Smooth muscle cell of the brain vasculature (primary cell): ENCODE data around the gene MYO9A.
"Not testable (repeated sequence)": the region's sequence is repeated elsewhere in the genome, so short reads cannot be mapped to it uniquely, and the experiment has no call there.

Experiments used
- DNase-seq: peaks from one replicate; pipeline ENCODE4 v3.0.0-alpha.2; 2012; ENCODE audit warnings: low read depth, low spot score

MYO9A gene

DNA sequence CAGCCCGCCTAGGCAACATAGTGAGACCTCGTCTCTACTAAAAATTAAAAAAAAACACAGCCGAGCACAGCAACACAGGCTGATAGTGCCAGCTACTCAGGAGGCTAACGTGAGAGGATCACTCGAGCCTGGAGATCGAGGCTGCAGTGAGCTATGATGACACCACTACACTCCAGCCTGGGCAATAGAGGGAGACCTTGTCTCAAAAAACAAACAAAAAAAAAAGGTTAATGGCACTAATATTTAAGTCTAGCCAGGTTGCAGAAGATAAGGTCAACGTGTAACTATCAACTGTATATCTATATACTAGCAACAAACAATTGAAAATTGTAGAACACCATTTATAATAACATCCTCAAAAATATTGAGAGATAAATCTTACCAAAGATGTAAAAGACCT is 75.1 kb downstream of the MYO9A start:
- DNase-seq = no peak

DNA sequence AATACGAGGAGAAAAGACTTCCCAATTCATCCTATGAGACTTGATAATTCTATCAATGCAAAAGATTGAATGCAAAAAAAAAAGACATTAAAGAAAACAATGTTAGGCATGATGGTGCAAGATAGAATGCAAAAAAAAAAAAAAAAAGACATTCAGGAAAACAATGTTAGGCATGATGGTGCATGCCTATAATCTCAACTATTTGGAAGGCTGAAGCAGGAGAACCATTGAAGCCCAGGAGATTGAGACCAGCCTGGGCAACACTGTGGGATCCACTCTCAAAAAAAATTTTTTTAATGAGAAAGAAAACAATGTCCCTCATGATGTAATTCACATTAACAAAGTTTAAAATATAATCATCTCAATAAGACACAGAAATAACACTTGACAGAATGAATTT is 75.9 kb downstream of the MYO9A start:
- no peak for DNase-seq

DNA sequence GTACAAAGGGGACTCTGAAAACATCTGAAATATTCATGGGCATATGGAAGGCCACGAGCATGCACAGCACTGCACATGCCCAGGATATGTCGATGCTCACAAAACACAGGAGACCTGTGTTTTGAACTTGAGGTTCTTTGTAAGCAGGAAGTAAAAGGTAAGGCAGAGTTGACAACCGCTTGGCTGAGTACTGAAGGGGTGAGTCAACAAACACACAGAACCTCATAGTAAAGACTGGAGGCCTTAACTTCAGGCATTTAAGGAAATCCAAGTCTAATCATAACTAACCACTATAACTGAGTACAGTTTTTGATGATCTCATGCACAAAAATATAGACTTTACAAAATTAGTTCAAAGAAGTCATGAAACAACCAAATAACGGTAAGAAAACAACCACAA is 80.6 kb downstream of the MYO9A start:
- DNase-seq = no peak

DNA sequence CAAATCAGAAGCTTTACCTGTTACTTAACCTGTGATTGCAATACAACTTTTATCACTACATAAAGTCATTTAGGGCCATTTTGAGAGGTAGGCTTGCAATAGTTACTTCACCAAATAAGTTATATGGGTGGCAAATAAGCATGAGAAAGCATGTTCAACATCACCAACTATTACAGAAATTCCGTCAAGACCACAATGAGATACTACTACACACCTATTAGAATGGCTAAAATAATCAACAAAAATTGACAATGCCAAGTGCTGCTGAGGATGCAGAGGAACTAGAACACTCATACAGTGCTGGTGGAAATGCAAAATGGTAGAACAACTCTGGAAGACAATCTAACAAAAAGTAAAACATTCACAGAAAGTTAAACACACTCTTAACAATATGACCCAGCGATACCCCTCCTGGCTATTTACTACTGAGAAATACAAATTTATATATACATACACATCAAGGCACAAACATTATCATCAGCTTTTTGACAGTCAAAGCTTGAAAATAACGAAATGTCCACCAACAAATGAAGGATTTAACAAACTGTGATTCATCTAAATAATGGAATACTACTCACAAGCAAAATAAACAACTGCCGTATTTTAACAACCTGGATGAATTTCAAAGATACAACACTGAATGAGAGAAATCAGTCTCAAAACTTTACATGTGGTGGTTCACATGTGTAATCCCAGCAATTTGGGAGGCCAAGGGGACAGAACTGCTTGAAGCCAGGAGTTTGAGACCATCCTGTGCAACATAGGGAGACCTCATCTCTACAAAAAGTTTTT is 82.9 kb downstream of the MYO9A start:
- DNase-seq = no peak

DNA sequence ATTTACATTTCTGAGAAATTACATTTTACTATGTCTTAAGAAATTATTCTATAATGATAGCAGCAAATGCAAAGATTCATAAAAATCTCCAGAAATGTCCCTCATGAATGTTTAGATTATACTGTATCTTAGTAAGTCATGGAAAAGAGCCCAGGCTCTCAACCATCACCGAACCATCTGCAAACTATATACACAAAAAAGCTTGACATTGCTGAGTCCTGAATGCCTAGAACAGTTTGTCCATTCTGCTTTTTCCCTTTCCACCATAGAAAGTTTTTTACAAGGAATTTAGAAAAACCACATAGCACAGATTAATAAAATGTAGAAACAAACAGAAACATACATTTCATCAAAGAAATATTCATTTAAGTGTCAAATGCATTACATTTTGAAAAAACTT is 83.6 kb downstream of the MYO9A start:
- no peak for DNase-seq

DNA sequence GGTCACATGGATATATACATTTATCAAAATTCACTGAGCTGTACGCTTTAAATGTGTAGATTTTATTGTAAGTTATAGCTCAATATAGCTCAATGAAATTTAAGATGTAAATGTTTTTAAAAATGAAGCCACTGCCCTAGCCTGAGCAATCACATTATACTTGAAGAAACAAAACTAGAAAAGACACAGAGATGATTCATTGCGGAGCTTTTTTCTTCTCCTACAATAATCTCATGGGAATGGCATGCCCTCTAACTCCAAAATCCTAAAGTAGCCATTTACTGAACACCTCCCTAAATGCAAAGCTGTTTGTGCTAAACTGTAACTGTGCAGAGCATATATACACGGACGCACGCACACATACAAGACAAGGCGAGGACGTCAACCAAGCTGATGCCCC is 84.2 kb downstream of the MYO9A start:
- DNase-seq = no peak

DNA sequence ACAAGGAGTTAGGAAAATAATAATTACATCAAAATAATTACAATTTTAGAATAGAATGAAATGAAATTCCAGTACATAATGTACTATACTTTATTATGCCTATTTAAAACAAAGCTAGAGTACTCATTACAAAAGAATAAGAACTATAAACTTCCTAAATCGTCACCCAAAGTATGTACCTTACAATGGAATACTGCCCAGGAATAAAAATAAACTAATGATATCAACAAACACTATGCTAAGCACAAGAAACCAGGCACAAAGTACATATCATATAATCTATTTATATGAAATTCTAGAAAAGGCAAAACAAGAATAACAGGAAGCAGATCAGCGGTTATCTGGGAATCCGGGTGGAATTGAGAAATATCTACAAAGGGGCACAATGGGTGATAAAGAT is 84.7 kb downstream of the MYO9A start:
- DNase-seq = no peak

DNA sequence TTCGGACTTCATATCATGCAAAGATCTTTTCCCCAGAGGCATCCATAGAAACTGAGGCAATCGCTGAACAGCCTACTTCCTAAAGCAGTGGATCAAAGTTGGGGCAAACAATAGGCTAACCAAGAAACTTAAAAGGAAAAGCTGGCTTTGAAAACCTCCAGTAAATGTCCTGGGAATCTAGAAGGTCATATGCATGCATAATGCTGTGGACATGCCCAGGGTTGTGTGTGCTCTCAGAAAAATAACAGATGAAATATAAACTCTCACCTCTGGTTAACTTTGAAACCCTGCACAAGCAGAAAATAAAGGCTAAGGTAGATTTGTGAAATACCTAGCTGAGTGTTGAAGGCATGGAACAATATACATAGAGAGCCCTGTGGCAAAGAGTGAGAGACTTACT is 96.3 kb downstream of the MYO9A start:
- DNase-seq = no peak

DNA sequence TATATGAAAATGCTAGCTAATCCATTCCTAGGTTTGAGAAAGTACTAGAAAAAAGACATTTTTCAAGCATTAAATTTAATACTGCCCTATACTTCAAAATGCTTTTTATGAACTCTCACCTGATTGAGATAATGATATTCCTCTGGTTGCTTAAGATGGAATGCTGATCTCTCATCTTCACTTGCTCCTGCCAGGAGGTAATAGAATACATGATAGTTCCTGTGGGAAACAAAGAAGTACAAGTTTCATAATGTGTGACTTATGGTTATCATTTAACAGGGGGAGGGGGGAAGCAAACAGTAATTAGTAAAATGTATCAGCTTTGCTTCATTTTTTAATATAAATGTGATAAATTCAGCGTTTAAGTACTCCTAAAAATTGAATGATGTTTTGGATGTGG is 97.2 kb downstream of the MYO9A start:
- no peak for DNase-seq

DNA sequence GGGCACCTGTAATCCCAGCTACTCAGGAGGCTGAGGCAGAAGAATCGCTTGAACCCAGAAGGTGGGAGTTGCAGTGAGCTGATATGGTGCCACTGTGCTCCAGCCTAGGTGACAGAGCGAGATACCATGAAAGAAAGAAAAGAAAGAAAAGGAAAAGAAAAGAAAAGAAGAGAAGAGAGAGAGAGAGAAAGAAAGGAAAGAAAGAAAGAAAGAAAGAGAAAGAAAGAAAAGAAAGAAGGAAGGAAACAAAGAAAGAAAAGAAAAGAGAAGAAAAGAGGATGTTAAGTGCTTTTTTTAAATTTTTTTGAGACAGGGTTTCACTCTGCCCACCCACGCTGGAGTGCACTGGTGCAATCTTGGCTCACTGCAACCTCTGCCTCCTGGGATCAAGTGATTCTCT is 103.4 kb downstream of the MYO9A start:
- DNase-seq = not testable (repeated sequence)

DNA sequence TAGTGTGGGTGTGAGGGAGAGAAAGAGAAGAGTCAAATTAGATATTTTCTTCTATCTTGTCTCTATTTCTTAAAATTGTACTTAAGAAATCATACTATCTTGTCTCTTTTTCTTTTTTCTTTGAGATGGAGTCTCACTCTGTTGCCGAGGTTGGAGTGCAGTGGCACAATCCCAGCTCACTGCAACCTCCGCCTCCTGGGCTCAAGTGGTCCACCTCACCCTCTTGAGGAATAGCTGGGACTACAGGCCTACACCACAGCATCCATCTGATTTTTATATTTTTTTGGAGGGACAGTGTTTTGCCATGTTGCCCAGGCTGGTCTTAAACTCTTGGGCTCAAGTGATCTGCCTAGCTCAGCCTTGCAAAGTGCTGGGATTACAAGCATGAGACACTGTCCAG is 104.2 kb downstream of the MYO9A start:
- no peak for DNase-seq

DNA sequence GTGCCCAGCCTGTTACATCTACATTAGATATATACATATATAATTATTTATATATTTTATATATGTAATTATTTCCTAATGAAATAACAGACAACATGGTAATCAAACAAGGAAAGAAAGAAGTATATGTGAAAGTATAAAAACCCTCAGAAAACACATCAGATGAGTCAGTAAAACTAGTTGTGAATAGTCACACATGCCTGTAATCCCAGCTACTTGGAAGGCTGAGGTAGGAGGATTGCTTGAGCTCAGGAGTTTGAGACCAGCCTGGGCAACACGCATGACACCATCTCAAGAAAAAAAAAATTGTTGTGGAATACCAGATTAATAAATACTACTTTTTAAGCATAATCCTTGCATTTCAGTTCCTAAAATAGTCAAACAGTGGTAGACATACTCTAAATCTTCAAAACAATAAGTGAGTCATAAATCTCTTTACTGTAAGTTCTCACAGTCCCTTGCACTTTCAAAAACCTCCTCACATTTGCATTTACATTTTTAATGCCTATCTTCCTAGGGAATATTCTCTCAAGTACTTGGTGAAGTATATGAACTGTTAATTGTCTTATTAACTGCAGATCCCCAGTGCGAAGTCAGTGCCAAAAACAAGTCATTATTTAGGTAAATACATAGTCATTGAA is 106.5 kb downstream of the MYO9A start:
- no peak for DNase-seq

DNA sequence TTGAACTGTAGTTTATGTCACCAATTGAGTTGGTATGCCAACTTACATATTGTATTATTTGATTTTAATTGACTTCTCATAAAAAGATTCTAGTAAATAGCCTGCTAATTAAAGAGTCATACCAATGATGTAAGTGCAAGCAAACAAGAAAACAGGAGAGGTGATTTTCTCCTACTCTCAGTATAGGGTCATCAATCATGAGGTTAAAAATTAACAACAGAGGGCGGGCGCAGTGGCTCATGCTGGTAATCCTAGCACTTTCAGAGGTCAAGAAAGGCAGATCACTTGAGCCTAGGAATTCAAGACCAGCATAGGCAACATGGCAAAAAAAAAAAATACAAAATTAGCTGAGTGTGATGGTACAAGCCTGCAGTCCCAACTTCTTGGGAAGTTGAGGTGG is 108.7 kb downstream of the MYO9A start:
- no peak for DNase-seq

DNA sequence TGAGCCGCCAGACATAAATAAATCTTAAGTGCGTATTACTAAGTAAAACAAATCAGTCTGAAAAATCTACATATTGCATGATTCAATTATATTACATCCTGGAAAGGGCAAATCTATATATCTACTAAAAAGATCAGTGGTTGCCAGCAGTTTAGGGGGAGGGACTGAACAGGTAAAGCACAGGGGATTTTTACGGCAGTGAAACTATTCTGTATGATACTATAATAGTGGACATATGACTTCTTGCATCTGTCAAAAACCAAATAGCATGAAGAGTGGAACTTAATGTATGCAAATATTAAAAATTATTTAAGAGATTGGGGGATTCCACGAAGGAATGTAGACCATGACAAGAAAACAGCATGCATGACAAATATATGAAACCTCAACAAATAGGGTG is 111.6 kb downstream of the MYO9A start:
- no peak for DNase-seq

DNA sequence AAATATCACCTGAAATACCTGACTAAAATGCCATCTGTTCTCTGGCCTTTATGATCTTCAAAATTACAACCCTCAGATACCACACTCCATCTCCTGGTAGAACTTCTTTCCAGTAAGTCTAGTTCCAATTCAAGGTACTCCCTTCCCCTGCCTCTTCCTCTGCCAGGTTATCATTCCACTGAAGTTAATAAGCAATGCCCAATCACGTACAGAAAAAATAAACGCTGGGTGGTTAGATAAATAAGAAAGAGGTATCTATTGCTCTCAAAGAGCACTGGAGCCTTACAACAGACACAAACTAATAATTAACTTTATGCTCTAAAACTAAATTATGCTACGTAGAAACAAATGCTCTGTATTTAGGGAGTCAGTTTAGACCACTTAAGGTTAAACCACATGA is 112.5 kb downstream of the MYO9A start:
- DNase-seq = no peak

DNA sequence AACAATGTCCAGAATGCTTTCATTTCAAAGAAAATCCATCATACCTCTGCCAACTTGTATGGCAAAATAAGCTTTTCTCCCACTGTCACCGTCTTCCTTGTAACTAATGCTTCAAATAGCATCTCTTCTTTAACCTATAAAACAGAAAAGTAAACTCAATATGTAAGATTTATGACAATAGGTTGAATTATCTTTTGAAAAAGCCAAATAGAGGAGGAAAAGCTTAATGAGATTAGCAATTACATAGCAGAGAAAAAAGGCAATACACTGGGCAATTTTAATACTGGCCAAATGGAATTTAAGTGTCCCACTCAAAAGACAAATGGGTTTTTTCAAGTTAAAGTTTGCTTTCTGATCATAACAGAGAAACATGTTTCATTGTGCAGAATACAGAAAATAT is 118.1 kb downstream of the MYO9A start:
- no peak for DNase-seq

DNA sequence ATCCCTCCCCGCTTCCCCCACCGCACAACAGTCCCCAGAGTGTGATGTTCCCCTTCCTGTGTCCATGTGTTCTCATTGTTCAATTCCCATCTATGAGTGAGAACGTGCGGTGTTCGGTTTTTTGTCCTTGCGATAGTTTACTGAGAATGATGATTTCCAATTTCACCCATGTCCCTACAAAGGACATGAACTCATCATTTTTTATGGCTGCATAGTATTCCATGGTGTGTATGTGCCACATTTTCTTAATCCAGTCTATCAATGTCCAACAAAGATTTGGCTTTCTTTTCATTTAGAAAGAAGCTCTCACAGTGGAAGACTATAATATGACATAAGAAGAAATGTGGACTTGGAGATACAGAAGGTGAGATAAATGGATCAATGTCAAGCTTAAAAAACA is 119.2 kb downstream of the MYO9A start:
- not testable (repeated sequence) for DNase-seq

DNA sequence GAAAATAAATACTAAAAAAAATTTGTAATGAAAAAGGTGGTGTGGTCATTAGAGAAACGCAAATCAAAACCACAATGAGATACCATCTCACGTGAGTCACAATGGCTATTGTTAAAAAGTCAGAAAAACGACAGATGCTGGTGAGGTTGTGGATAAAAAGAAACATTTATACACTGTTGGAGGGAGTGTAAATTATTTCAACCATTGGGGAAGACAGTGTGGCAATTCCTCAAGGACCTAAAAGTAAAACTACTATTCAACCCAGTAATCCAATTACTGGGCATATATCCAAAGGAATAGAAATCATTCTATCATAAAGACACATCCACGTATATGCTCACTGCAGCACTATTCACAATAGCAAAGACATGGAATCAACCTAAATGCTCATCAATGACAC is 120.3 kb downstream of the MYO9A start:
- DNase-seq = no peak

DNA sequence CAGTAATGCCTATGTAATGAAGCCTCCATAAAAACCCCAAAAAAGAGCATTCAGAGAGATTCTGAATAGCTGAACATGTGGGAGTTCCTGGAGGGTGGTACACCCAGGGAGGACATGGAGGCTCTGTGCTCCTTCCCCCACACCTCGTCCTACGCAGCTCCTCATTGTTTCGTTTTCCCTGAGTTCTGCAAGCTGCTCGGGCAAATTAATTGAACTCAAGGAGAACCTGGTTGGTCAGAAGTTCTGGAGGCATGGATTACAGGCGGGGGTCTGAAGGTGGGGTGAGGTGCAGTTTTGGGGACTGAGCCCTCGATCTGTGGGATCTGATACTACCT is 142.2 kb downstream of the MYO9A start:
- DNase-seq = no peak

DNA sequence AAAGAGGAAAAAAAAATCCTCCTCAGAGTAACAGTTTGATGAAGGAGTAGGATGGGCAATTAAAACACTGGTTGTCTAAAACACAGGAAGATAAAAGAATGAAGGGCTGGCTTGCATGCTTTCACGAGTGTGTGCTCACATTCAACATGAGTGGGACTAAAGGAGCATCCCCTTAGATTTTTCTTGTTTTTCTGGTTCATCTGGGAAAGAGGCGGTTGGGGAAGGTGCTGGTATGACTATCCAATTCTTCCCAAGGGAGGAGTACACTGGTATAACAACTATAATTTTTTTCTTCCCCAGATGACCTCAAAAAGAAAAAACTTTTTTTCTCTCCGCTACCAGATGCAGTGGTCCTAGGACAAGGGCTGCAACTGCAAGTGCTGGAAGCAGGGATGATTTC is 143.7 kb downstream of the MYO9A start:
- DNase-seq = no peak

DNA sequence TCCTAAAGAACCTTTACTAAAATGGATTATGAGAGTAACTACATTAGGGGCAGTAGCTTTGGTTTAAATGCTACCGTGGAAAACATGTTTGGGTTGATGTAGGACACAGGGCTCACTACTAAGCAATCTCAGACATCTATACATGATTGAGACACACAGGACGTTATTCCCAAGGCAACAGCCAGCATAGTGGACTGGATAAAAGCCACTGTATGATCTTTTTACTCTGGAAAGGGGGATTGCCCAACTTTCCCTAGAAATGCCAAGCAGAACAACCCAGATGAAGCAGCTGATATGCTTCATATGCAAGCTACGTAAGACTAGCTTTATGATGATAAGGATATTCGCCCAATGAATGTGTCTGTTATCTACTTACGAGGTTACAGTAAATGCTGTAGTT is 144.6 kb downstream of the MYO9A start:
- no peak for DNase-seq

DNA sequence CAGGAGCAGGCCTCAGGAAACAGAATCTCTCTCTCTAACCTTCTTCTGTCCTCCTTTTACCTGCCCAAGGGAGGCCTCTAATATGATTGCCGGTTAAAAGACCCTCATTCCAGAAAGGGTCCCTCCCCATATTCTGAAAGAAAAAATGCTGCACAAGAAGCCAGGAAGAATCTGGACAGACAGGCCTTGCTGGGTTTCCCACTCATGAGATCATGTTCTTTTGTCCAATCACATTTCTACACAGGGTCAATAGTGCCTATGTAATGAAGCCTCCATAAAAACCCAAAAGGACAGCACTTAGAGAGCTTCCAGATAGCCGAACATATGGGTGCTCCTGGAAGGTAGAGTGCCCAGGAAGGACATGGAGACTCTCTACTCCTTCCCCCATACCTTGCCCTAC is 146.0 kb downstream of the MYO9A start:
- DNase-seq = no peak

DNA sequence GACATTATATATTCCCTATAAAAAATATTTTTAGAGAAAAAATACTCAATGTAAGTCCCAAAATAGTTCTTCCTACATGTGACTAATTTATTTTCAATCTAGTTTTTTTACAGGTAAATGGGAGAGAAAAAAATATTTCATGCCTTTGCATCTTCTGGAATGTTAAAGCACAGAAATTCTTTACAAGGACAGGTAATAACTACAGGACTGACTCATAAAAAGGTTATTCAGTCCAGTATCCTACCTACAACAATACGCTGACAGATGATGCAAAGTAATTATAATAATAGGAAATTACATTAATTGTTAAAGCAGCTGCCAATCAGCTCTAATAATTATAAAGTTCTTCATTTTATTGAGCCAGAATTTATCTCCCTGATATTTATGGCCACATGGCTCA is 147.5 kb downstream of the MYO9A start:
- DNase-seq = no peak

DNA sequence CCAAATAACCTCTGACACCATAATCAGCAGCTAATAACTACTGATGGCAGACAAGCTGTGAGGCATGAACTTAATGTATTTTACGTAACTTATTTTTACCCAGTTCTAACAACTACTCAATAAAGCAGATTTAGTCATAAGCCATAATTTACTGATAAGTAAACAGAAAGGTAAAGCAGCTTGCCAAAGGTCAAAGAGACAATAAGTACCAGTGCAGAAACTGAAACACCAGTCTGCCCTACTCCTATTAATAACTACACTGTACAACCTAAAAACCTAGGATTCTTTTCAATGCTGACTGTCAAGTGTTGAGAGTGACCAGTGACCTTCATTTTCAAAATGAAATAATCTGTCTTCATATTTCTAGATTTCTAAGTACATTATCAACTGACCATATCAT is 155.4 kb downstream of the MYO9A start:
- no peak for DNase-seq
